ENCODE results near the gene RAI1.
"Not testable (repeated sequence)": the region's sequence is repeated elsewhere in the genome, so short reads cannot be mapped to it uniquely, and the experiment has no call there.

The RAI1 gene

DNA sequence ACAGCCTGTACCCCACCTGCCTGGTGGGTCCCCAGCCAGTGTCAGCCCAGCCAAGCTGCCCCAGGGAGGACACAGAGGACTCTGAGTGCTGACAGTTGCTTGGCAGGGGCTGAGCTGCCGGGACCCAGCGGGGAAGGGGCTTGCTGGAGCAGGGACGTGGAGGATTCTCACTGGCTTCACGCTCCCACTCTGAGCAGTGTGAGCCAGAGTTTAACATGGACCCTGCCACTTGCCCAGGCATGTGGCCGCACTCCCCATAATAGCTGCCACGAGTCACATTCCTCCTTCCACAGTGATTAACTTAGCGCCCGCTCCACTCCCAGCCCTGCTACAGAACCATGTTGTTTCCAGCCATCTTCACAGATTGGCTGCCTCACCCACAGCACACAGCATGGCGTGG is 124.3 kb downstream of the RAI1 start:
- H3K4me3 ChIP-seq (ENCODE audit: low read depth, low read length) = no peak overlapping the region
- no peak for DNase-seq (ENCODE audit: low read depth)

DNA sequence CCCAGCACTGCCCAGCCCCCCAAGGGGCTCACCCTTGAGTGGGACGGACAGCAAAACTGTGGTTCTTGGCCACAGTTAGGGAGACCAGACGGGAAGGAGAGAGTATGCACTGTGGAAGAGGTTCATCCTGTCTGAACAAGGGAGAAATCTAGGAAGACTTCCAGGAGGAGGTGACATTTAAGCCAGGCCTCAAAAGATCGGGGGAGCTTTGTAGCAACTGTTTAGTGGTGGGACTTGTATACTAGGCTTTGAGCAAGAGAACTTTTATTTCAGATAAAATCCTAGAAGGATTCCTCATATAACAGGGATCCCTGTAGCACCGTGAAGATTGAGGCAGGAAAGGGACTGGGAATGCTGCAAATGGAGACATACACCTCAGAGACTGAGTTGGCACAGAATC is 124.8 kb downstream of the RAI1 start:
- no peak for DNase-seq (ENCODE audit: low read depth)

DNA sequence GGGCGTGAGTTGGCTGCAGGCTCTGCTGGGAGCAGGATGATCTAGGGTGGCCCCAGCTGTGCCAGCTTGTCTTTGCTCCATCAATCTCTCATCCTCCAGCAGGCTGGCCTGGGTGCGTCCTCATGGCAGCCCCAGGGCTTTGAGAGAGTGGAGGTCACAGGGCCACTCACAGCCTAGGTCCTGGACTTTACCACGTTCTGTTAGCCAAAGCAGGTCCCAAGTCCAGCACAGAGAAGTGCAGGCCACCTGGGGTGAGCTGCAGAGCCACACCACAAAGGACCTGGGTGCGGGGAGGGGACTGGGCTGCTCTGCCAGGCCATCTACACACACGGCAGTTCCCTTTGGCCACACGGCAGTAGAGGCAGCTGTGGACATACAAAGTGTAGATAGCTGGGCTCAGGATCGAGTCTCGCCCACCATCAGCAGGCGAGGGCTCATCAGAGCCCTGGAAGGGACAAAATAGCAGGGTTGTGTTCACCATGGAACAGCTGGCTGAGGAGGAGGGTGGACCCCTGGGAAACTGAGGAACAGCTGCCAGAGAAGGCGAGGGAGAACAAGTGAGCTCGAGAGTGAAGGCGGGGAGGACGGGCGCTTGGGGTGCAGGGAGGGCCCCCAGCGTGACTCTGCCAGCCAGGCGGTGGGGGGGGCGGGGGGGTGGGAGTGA is 125.5 kb downstream of the RAI1 start:
- no peak for DNase-seq (ENCODE audit: low read depth)
- no peak overlapping the region for H3K4me3 ChIP-seq (ENCODE audit: low read depth, low read length)

More for the DNA sequence above, 124.8 kb downstream of the RAI1 start:
- no peak overlapping the region for H3K4me3 ChIP-seq (ENCODE audit: low read depth, low read length)

DNA sequence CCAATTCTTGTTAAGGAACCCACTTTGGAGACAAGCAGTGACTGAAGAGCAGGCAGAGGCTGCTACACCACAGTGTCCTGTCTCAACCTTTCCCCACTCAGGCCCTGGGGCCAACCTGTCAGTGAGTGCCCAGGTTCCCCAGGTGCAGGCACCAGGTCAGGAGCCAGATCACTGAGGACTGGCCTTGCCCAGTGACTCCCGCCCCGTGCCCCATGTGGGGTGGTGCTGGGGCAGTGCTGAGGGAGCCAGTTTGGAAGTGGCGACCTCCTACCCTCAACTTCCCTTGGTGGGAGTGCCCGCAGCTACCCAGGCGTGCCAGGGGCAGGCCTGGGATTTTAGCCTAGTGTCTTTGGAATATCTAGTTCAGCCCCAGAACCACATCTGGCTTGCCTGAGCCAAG is 126.2 kb downstream of the RAI1 start:
- H3K4me3 ChIP-seq (ENCODE audit: low read depth, low read length) = no peak overlapping the region
- no peak for DNase-seq (ENCODE audit: low read depth)

DNA sequence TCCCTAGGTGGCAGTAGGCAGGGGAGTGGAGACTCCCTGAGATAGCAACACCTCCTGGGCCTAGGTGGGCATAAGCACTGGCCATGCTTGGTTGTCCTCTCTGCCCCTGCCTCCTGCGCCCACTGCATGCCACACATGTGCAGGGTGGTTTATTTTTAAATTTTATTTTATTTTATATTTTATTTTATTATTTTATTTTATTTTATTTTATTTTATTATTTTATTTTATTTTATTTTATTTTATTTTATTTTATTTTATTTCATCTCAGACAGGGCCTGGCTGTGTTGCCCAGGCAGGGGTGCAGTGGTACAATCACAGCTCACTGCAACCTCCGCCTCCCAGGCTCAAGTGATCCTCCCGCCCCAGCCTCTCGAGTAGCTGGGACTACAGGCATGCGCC is 126.9 kb downstream of the RAI1 start:
- DNase-seq (ENCODE audit: low read depth) = not testable (repeated sequence)

DNA sequence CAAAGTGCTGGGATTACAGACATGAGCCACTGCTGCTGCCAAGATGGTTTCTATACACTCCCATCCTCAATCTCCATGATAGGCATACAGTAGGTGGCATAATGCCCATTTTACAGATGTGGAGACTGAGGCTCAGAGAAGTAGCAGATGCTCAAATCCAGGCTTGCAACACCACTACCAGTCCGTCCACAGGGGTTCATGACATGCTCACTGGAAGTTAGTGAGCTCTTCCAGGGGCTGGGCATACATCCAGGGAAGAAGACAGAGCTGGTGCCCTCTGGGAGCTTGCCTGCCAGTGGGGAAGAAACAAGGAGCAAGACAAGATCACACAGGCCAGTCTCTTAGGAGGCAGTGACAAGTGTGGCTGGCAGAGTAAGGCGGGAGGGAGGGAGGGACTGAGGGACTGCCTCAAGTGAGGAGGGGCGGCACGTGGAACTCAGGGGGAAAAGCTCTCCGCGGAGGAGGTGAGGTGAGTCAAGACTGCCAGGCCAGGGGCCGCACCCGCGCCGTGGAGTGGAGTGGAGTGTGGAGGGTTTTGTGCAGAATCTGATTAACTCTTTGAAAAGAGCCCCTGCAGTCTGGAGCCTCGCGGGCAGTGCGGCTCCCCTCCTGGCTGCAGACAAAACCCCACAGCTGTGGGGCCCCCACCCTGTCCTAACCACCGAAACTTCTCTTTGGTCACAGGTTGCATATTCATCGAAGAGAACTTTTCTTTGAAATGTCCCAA is 127.6 kb downstream of the RAI1 start:
- H3K4me3 ChIP-seq (ENCODE audit: low read depth, low read length) = no peak overlapping the region
- no peak for DNase-seq (ENCODE audit: low read depth)

More for the DNA sequence above, 126.9 kb downstream of the RAI1 start:
- not testable (repeated sequence) for H3K4me3 ChIP-seq (ENCODE audit: low read depth, low read length)

DNA sequence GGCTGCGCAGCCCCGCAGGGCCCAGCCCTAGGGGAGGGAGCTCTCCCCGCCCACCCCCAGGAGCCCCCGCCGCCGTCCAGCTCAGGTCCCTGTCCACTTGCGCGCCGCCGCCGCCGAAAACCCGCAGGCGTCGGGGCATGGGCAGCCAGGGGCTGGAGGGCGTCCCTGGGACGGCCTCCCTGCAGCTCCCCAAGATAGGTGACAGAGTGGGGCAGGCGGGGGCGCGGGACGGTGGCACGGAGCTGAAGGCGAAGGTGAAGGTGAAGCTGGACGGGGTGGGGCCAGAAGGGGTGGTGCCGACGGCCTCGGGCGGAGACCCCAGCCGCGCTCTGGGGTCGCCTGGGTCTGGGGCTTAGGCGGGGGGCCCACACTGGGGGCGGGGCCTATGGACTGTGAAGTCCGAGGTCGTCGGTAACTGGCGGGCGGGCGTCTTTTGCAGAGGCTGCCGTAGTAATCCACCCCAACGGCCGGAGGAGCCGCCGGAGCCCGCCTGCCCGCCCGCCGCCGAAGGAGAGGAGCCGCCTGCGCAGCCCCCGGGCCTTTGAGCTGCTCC is 128.3 kb downstream of the RAI1 start:
- H3K4me3 ChIP-seq (ENCODE audit: low read depth, low read length) = no peak overlapping the region
- no peak for DNase-seq (ENCODE audit: low read depth)

DNA sequence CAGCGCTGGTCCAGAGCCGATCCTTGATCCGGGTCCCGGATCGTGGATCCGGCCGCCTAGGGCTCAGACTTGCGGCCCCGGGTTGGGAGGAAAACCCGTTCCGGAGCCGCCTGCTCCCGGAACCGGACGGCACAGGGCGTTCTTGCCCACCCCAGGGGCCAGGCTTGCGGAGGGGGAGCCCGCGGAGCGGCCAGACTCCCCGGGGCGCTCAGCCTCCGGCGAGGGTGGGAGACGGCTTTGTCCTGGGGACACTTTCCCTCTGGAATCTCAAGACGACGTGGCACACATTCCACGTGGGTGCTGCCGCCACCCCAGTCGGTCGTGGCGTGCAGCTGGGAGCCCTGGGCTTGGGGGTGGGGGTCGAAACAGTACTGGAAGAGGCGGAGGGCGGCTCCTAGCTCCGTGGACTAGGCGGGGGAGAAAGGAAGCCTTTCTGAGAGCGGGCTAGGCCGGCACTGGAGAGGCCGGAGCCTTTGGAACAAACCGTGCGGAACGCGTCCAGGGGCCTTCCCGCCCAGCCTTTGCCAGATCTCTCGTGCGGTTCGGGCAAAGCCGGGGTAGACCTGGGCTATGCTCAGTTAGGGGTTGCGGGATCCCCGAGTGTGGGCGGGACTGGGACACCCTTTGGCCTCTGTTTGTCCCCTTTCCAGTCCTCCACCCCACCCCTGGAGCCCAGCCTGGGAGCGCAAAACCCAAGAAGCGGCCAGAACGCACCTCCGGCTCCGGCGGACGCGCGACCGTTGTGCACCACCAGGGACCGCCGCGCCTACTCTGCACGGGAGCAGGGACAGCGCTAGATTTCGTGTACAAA is 129.0 kb downstream of the RAI1 start:
- no peak overlapping the region for H3K4me3 ChIP-seq (ENCODE audit: low read depth, low read length)
- DNase-seq (ENCODE audit: low read depth) = peak; percentile 35

DNA sequence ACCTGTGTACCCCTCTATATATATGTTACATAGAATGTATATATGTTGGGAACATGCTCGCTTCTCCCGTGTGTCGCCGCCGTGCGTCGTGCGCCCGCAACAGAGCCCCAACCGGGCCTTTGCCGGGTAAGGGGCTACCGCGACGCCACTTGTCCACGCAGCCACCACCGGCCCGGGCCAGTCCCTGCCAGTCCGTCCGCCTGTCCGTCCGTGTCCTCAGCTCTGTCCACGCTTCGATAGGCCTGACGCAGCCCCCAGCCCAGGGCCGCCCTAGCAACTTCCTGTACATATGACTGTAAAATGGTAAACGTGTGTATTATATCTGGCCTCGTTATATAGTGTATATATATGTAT is 129.6 kb downstream of the RAI1 start:
- H3K4me3 ChIP-seq (ENCODE audit: low read depth, low read length) = no peak overlapping the region
- DNase-seq (ENCODE audit: low read depth) = no peak

DNA sequence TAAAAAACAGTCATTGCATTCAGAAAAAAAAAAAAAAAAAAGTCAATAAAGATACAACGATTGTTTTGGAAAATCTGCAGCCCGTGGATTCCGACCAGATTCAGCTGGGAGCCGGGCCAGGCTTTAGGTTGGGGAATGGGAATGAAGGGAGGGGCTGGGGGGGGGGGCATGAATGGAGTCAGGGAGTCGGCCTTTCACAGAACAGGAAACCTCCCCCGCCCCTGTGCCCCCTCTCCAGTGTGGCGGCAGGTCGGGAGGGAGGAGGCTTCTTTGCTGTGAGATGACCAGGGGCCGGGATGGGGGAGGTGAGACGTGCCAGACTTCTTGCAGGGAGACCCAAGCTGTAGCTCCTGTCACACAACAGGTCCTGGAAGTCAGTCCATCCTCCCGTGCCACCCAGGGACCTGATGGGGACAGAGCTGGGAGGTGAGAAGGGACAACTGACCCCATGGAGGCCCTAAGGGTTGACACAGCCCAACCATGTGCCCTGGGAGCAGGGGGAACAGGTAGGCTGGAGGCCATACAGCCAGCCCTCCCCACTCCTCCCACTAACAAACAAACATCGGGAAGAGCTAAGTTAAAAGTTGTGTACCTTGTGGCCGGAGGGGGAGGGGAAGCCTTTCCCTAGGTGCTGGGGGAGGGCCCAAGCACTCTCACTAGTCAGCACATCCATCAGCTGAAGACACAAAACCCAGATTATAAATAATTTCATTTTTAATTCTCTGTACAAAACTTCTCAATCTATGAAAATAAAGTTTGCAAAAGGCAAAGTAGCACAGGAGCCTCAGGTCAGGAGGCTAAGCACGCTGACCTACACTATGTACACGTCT is 130.3 kb downstream of the RAI1 start:
- no peak for DNase-seq (ENCODE audit: low read depth)
- H3K4me3 ChIP-seq (ENCODE audit: low read depth, low read length) = no peak overlapping the region

DNA sequence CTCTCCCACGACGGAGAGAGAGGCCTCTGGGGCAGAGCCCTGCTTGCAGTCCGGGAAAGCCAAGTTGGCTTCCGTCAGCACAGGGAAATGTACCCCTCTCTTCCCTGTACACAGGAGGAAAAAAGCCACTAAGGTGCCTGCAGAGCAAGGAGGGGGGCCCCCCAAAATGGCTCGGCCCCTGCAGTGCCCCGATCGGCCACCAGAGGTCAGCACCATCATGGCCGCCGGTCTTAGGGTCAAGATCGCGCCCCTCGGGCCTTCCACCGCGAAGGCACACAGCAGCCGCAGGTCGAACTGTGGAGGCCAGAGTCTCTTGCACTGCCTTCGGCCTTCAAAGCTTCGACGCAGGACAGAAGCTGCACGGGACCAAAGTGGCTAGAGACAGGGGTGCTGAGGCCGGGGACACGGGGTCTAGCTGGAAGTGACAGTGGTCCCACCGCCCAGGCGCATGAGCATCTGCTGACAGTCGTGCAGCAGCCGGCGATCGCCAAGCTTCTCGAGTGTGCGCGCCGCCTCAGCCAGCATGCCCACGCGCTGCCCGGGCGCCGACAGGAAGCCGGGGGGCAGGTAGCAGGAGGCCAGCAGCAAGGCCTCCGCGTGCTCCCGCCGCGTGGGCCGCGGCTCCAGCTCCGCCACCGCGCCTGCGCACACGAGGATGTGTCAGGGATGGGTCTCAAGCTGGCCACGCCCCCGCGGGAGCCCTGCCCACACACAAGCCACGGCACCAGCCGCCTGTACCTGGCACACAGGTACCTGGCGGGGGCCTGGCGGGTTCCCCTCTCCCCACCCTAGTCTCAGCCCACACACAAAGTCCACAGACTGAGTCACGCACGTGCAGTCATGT is 131.2 kb downstream of the RAI1 start:
- H3K4me3 ChIP-seq (ENCODE audit: low read depth, low read length) = no peak overlapping the region
- DNase-seq (ENCODE audit: low read depth) = no peak

DNA sequence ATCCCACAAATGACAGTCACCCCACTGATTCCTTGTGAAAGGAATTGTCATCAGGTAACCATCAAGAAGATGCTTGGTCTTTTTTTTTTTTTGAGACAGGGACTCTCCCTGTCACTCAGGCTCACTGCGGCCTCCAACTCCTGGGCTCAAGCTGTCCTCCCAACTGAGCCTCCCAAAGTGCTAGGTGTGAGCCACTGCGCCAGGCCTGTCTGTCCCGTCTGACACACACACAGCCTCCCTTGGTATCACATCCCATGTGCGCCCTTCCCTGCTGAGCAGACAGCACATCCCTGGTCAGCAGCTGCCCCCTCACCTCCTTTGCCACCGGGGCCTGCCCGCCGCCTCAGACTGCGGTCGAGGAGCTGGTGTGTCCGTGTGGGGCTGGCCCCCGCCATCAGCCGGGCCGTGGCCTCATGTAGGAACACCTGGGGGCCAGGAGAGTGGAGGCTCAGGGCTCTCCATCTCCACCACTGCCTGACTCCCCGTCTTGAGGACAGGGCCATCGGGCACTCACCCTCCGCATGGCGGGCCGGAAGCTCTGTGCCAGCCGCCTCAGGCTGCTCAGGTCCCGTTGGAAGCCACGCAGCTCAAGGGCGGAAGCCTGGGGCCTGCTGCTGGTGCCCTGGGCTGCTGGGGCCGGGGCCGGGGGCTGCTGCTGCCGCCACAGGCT is 131.9 kb downstream of the RAI1 start:
- no peak for DNase-seq (ENCODE audit: low read depth)
- H3K4me3 ChIP-seq (ENCODE audit: low read depth, low read length) = no peak overlapping the region

DNA sequence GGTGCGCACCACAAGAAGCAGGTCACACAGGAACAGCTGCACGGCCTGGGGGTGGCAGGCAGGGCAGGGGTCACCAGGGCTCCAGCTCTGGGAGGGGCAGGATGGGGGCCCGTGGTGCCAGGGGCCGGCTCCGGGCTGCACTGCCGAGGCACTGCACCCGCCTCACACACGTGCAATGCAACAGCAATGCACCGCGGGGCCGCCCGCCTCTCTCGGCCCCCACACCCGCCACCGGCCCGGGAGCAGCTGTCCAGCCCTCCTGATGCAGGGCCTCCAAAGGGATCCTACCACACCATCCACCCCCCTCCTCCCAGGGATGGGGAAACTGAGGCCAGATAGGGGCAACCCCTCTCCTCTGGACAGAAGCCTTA is 132.5 kb downstream of the RAI1 start:
- no peak for DNase-seq (ENCODE audit: low read depth)
- no peak overlapping the region for H3K4me3 ChIP-seq (ENCODE audit: low read depth, low read length)

DNA sequence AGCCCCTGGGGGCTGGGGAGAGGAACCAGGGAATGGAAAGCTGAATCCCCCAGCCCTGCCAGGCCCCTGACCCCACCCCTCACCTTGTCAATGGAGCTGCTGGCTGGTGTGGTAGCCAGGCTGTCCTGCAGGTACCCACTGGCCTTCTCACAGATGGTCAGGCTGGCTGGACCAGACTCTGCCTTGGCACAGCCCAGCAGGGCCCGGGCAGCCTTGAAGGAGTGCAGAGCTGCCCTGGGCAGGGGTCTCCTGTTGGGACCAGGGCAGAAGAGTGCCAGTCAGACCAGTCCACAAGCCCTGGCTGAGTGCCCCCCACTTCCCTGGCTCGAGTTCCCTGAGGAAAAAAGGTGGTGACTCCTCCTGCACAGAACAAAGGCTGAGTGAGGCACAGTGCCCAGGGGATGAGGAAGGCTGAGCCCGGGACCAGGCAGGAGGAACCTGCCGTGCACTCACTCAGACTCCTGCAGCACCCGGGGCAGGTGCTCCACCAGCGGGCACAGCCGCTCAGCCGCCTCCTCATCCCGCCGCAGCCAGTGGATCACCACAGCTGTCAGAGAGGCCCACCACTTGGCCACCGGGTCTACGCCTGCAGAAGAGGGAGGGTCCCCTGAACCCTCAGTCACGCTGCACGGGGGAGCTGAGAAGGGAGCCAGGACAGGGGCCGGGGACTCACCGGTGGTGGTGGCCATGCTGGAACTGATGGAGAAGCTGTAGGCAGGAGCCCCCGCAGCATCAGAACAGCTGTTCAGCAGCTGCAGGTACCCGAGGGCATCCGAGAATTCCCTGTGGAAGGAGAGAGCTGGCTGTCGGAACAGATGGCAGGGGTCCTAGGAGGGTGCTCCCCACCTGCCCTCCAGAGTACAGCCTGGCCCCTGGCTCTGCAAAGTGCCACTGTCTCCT is 133.2 kb downstream of the RAI1 start:
- DNase-seq (ENCODE audit: low read depth) = no peak
- H3K4me3 ChIP-seq (ENCODE audit: low read depth, low read length) = no peak overlapping the region

DNA sequence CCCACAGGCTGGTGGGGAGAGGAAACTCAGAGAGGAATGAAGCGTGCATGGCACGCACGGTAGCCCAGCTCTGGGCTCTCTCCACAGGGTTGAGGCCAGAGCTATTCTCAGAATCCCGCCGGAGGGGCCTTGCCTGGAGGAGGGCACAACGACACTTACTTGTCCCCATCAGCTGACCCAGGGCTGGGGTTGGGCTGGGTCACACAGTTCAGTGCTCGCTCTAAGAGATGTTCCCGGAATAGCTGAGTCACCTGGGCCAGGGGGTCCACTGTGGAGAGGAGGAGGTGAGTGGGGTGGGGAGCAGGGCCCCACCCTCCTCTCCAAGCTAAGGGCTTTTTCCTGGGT is 133.8 kb downstream of the RAI1 start:
- no peak for DNase-seq (ENCODE audit: low read depth)
- no peak overlapping the region for H3K4me3 ChIP-seq (ENCODE audit: low read depth, low read length)

DNA sequence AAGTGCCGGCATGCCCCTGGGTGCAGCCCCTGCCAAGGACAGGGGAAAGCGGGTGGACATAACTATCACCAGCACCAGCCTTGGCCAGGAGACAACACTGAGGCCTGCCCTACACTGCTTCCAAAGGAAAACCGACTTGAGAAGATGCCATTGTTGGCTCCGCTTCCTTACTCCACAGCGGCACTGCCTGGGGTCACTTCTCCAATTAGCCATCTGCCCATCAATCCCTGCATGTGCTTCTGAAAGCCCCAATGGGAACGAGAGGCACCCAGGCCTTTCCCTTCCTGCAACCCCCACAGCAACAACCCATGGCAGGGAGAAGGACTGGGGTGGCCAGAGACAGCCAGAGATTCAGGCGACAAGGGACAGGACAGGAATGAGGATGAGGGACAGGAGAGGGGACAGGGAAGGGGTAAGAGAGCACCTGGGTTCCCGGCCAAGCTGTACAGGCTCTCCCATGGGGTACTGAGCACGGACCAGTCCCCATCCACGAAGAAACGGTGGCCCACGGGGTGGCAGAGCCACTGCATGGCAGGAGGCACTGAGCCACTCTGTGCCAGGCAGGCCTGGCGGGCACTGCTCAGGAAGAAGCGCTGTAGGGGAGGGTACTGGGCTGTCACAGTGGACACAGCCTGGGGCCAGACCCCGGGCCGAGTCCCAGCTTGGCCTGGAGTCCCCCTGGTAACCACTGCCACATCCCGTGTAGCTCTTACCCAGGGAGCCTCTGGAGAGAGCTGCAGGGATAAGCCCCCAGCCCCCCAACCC is 134.4 kb downstream of the RAI1 start:
- no peak overlapping the region for H3K4me3 ChIP-seq (ENCODE audit: low read depth, low read length)
- no peak for DNase-seq (ENCODE audit: low read depth)

All from skeletal muscle cell (primary cell).